ENCODE results near the gene DPM2.

Gene DPM2

DNA sequence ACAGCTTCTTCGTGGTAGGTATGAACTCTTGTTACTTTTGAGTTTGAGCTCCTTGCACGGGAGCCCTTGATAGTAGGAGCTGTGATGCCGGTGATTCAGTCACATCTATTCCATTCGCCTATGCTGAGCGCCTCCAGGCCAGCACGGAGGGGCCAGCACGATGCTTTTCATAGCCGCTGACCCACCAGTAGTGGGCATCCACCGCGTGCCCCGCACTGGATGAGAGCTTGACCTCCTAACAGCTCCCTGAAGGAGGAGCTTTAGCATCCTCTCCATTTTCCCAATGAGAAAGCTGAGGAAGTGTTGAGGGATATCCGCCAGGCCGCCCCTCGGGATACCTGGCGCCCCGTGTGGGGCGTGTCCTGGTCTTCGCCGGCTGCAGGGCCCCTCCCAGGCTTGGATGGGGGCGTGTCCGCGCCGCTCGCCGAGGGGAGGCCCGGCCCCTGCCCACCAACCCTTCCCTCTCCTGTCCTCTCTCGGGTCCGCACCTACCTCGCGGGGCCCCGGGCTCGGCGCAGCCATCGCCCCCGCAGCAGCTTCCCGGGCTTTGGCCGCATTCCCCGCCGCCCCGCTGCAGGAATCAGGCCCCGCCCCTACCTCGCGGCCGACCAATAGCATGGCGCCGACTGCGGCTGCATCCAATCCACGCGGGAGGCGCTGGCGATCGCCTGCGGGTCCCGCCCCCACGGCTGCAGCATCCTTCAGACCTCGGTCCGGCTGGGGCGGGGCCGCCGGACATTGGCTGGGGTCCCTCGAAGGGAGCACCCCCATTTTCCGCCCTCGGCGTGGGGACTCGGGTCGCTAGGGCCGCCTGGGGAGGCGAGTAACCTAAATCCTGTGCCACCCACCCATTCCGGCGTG lies 7.2 kb downstream of the DPM2 start, which contains the start of gene PIP5KL1:
Gene PIP5KL1 (minus strand): TSS at position 547 of the 861 bp plus-strand sequence. CDS start 25 bp downstream, at position 522.
- DNase-seq (ENCODE audit: low read depth) = peak; percentile 79
- TF ChIP-seq, protein P1, sequence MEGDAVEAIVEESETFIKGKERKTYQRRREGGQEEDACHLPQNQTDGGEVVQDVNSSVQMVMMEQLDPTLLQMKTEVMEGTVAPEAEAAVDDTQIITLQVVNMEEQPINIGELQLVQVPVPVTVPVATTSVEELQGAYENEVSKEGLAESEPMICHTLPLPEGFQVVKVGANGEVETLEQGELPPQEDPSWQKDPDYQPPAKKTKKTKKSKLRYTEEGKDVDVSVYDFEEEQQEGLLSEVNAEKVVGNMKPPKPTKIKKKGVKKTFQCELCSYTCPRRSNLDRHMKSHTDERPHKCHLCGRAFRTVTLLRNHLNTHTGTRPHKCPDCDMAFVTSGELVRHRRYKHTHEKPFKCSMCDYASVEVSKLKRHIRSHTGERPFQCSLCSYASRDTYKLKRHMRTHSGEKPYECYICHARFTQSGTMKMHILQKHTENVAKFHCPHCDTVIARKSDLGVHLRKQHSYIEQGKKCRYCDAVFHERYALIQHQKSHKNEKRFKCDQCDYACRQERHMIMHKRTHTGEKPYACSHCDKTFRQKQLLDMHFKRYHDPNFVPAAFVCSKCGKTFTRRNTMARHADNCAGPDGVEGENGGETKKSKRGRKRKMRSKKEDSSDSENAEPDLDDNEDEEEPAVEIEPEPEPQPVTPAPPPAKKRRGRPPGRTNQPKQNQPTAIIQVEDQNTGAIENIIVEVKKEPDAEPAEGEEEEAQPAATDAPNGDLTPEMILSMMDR (IDR thresholded peaks at IDR 0.05; ENCODE audit: insufficient read depth, low read depth, low read length, missing control alignments) = no peak

DNA sequence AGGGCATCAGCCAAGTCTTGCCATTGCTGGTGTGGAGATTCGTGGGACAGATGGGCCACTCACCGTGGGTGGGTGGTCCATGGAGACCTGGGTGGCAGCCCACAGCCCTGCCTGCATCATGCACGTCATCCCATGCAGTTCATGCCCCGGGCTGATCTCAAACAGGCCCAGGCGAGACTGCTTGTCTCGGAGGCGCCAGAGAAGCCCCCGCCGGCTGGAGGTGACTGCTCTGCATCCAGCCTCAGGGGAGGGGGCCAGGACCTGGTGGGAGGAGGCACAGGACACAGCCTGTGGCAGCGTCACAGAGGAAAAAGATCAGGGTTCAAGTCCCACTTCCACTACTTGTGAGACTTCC lies 8.1 kb downstream of the DPM2 start:
- TF ChIP-seq, protein P1 (IDR thresholded peaks at IDR 0.05; ENCODE audit: insufficient read depth, low read depth, low read length, missing control alignments) = no peak
- no peak overlapping the region for H3K4me3 ChIP-seq (ENCODE audit: low read length)
- DNase-seq (ENCODE audit: low read depth) = no peak

More for the DNA sequence above, 7.2 kb downstream of the DPM2 start, which contains the start of gene PIP5KL1:
- peak within 1 kb of the TSS; percentile 35 for H3K4me3 ChIP-seq (ENCODE audit: low read length)

DNA sequence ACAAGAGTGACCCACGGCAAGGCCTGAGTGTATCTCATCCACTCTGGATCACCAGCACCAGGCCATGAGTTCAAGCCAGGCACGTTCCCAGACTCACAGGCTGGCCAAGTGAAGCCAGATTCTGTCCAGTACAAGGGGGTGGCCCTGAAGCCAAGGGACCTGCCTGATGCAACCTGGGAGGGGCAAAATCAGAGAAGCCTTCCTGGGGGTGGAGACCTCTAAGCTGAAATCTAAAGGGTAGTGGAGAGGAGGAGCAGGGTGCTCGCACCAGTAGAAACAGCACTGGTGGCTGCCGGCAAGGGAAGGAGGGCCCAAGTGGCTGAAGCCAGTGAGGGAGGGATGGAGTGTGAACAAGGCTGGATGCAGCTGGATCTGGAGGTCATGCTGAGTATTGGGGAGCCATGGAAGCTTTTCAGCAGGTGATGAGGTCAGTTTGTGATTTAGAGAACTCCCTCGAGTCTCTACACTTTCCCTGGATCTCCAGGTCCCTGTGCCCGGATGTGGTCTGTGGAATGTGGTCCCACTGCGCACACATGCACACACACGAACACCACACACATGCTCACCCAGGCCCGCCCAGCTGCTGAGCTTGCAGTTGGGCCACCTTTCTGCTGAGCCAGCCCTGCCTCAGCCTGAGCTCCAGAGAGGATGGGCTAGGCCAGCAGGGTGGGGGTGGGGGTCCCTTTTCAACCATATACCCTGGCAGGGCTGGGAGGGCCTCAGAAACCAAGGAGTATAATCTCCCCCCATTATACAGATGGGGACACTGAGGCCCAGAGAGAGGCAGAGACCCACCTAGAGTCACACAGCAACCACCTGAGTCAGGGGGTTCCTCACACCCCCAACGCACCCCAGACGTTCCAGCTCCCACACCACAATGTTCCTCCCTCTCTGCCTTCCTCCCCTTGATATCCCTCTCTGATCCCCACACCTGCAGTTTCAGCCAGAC lies 8.7 kb downstream of the DPM2 start:
- no peak overlapping the region for H3K4me3 ChIP-seq (ENCODE audit: low read length)
- TF ChIP-seq, protein P1 (IDR thresholded peaks at IDR 0.05; ENCODE audit: insufficient read depth, low read depth, low read length, missing control alignments) = no peak
- no peak for DNase-seq (ENCODE audit: low read depth)

DNA sequence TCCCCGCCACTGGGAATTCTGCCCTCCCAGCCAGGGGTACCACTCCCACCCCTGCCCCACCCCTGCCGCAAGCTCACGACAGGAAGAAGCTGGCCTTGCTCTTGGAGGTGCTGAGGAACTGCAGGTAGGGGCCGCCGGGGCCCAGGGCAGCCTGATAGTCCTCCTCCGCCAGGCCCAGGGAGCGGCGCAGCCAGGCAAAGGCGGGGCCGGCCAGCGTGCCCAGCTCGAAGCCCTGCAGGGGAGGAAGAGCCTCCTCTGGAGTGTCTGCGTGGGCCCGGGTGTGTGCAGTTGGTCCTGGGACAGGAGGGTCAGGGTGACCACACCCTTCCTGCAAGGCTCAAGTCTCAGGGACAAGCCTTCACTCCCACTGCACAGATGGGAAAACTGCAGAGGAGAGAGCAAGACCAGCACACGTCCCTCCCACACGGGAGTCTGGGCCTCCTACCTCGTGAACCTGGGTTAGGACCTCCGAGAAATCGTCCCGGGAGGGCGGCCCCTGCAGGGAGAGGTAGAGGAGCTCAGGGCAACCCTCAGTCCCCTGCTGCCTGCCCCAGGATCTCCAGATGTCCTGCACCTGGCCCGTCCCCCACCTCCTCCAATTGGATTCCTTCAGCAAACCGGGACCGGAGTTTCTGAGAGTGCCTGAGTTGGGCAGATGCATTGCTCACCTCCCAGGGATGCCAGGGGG lies 9.5 kb downstream of the DPM2 start:
- TF ChIP-seq, protein P1 (IDR thresholded peaks at IDR 0.05; ENCODE audit: insufficient read depth, low read depth, low read length, missing control alignments) = no peak
- H3K4me3 ChIP-seq (ENCODE audit: low read length) = peak overlapping the region; percentile 29
- DNase-seq (ENCODE audit: low read depth) = no peak

DNA sequence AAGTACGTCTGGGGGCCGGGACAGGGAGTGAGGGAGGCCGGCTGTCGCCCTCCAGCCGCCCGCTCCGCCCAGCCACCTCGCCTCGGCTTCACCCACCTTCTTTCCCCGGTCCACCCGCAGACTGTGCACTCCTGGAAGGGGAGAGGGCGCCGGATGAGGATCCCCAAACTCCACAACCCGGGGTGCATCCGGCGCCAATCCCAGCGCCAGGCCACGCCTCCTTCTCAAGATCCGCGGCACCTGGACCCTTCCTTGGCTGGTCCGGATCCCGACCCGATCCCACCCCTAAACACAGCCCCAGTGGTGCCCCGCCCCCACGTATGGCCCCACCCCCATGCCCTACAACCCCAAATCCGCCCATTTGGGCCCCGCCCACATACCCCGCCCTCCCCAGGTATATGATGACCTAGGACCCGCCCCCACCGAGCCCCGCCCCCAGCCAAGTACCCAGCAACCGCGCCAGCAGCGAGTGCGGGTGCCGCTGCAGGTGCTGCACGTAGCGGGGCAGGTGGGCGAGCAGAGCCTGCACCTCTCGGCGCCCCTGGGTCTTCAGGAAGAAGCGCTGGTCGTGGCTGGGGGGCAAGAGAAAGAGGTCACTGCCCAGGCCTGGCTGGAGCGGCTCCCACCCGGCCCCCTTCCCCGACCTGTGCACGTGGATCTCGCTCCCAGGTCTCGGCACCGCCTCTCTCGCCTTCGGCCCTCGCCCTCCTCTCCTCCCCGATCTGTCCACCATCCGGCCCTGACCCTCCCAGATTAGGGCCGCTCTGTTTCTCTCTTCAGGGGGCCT lies 10.3 kb downstream of the DPM2 start:
- DNase-seq (ENCODE audit: low read depth) = peak; percentile 86
- H3K4me3 ChIP-seq (ENCODE audit: low read length) = peak overlapping the region; percentile 61
- TF ChIP-seq, protein P1 (IDR thresholded peaks at IDR 0.05; ENCODE audit: insufficient read depth, low read depth, low read length, missing control alignments) = no peak

DNA sequence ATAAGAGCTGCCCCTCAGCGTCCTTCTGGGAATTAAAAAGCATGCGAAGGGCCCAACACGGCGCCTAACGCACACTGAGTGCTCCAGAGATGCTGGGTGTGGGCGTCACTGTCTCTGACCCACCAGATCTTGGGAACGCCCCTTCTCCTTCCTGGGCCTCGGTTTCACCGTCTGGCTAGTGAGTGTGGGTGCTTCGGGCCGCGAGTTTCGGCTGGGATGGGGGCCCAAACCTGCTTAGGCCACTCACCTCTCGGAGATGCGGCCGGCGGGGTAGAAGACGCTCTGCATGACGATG lies 10.8 kb downstream of the DPM2 start:
- peak overlapping the region; percentile 61 for H3K4me3 ChIP-seq (ENCODE audit: low read length)
- TF ChIP-seq, protein P1 (IDR thresholded peaks at IDR 0.05; ENCODE audit: insufficient read depth, low read depth, low read length, missing control alignments) = no peak
- peak; percentile 48 for DNase-seq (ENCODE audit: low read depth)
